Measurements from ENCODE around the gene TTPAL. TPM values are rescaled to one million over a fixed set of nuclear protein-coding genes. Genes with fewer than 3 reads are reported as not detected.

The TTPAL gene
- total RNA-seq, 1 donor from 2014 or later = 16.0 TPM

DNA sequence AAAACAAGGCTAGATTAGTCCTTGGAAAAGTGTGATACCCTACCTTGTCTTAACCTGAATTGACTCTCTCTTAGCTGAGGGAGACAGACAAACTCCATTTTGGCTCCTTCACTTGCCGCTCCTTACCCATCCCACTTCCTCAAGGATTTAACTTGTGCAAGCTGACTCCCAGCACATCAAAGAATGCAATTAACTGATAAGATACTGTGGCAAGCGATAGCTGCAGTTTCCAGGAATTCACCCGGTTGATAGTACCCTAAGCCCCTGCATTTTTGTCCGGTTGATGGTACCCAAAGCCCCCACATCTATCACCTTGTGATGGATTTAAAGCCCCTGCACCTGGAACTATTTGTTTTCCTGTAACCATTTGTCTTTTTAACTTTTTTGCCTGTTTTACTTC, 48.1 kb downstream of the TTPAL start:
- DNase-seq (ENCODE audit: extremely low spot score in 2 of 2) = no peak
- TF ChIP-seq, protein P1, sequence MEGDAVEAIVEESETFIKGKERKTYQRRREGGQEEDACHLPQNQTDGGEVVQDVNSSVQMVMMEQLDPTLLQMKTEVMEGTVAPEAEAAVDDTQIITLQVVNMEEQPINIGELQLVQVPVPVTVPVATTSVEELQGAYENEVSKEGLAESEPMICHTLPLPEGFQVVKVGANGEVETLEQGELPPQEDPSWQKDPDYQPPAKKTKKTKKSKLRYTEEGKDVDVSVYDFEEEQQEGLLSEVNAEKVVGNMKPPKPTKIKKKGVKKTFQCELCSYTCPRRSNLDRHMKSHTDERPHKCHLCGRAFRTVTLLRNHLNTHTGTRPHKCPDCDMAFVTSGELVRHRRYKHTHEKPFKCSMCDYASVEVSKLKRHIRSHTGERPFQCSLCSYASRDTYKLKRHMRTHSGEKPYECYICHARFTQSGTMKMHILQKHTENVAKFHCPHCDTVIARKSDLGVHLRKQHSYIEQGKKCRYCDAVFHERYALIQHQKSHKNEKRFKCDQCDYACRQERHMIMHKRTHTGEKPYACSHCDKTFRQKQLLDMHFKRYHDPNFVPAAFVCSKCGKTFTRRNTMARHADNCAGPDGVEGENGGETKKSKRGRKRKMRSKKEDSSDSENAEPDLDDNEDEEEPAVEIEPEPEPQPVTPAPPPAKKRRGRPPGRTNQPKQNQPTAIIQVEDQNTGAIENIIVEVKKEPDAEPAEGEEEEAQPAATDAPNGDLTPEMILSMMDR (IDR thresholded peaks at IDR 0.05) = no peak
- TF ChIP-seq POLR2A (IDR thresholded peaks at IDR 0.05) (no peak), POLR2AphosphoS5 (IDR thresholded peaks at IDR 0.05; ENCODE audit: insufficient read depth in 1 of 2, low read depth in 1 of 2) (no peak)
- intact Hi-C loops (cut with DNase I) = no loop called here

DNA sequence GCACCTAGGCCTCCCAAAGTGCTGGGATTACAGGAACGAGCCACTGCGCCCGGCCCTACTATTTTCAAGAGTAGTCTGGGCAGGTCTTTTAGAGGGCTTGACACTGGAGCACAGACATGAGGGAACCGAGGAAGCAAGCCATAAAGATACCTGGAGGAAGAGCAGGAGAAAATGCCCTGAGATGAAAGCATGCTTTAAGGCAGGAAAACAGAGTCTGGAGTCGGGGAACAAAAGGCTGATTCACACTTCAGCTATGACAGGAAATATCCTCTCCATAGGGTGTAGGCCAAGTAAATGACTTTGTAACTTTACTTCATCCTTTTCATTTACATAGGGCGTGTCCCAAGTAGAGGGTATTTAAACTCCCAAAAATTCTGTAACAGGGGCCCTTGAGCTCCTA, 50.5 kb downstream of the TTPAL start:
- Histone ChIP-seq H3K27me3 (no peaks in the 10 kb centered on the region), H3K27ac (no peak overlapping the region), H3K4me3 (no peak overlapping the region), H3K36me3 (no peaks in the 10 kb centered on the region), H3K4me1 (peaks cover 9% of the 10 kb centered on the region), H3K9me3 (no peaks in the 10 kb centered on the region)
- intact Hi-C loops (cut with DNase I) = no loop called here
- no peak for DNase-seq (ENCODE audit: extremely low spot score in 2 of 2)
- TF ChIP-seq POLR2A (IDR thresholded peaks at IDR 0.05) = no peak

More for the DNA sequence above, 48.1 kb downstream of the TTPAL start:
- Histone ChIP-seq H3K27ac (no peak overlapping the region), H3K4me1 (peaks cover 31% of the 10 kb centered on the region), H3K36me3 (no peaks in the 10 kb centered on the region), H3K9me3 (no peaks in the 10 kb centered on the region), H3K27me3 (no peaks in the 10 kb centered on the region), H3K4me3 (no peak overlapping the region)

DNA sequence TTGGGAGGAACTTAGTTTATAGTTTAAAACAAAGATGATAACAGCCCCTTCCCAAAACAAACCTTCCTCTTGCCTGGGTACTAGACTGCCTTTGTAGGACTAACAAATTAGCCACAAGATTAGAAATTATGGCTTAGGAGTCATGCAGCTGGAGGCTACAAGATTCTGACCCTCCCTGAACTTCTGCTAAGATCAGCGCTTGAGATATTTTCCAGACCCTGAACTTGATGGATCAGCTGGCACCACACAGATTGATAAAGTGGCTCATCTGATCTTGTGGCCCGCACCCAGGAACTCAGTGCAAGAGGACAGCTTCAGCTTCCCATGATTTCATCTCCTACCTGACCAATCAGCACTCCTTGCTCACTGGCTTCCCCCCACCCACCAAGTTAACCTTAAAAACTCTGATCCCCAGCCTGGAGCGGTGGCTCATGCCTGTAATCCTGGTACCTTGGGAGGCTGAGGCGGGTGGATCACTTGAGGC, 52.1 kb downstream of the TTPAL start:
- H3K27ac ChIP-seq = no peak overlapping the region
- H3K9me3 ChIP-seq = no peaks in the 10 kb centered on the region
- DNase-seq (ENCODE audit: extremely low spot score in 2 of 2) = no peak
- peaks cover 16% of the 10 kb centered on the region for H3K4me1 ChIP-seq
- no peak overlapping the region for H3K4me3 ChIP-seq
- no peak for TF ChIP-seq POLR2A (IDR thresholded peaks at IDR 0.05)
- intact Hi-C loops (cut with DNase I) = no loop called here
- no peaks in the 10 kb centered on the region for H3K27me3 ChIP-seq
- no peaks in the 10 kb centered on the region for H3K36me3 ChIP-seq

DNA sequence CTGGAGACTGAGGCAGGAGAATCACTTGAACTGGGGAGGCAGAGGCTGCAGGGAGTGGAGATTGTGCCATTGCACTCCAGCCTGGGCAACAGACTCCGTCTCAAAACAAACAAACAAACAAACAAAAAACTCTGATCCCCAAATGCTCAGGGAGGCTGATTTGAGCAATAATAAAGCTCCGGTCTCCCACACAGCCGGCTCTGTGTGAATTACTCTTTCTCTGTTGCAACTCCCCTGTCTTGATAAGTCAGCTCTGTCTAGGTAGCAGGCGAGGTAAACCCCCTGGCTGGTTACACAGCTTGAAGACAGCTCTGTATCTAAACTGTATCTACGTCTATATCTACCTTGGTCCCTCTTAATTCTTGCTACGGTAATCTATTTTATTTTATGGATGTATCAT, 52.6 kb downstream of the TTPAL start:
- no peak for DNase-seq (ENCODE audit: extremely low spot score in 2 of 2)
- TF ChIP-seq POLR2A (IDR thresholded peaks at IDR 0.05) = no peak
- TF ChIP-seq POLR2AphosphoS5 (IDR thresholded peaks at IDR 0.05; ENCODE audit: insufficient read depth in 1 of 2, low read depth in 1 of 2) = no peak
- TF ChIP-seq, protein P1 (IDR thresholded peaks at IDR 0.05) = no peak
- no peaks in the 10 kb centered on the region for H3K27me3 ChIP-seq
- H3K36me3 ChIP-seq = no peaks in the 10 kb centered on the region
- intact Hi-C loops (cut with DNase I) = no loop called here
- peaks cover 21% of the 10 kb centered on the region for H3K4me1 ChIP-seq
- H3K4me3 ChIP-seq = no peak overlapping the region
- H3K9me3 ChIP-seq = no peaks in the 10 kb centered on the region
- H3K27ac ChIP-seq = no peak overlapping the region

DNA sequence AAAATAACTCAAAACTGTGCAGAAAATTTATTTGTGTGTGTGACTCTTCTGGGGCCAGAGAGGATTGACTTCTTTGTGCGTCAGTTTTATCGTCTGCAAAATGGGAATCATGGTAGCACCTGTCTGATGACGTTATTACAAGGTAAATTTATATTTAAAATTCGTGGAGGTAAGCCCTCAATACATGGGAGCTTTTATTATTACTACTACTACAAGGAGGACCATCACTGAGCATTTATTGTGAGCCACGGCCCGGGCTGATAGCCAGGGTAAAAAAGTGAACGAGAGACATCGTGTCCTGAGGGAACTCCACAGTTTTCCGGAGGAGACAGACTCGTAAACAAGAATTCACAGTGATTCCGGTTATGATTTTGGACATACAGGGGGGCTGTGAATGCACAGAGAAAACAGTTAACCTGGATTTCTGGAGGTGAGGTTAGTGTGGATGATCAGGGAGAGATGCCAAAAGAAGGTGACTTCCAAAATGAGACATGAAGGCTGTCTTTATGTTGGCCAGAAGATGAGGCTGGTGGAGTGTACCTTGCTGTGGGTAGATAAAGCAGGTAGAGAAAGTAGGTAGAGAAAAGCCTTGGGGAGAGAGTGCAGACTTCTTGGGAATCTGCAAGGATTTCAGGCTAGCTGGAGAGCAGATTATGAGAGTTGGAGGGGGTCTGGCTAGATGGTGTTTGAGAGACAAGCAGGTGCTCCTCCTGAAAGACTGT, 56.7 kb downstream of the TTPAL start:
- TF ChIP-seq, protein P1 (IDR thresholded peaks at IDR 0.05) = no peak
- TF ChIP-seq POLR2AphosphoS5 (IDR thresholded peaks at IDR 0.05; ENCODE audit: insufficient read depth in 1 of 2, low read depth in 1 of 2) = no peak
- TF ChIP-seq POLR2A (IDR thresholded peaks at IDR 0.05) = no peak
- peaks cover 28% of the 10 kb centered on the region for H3K4me1 ChIP-seq
- no peaks in the 10 kb centered on the region for H3K36me3 ChIP-seq
- DNase-seq (ENCODE audit: extremely low spot score in 2 of 2) = no peak
- peak overlapping the region; percentile 86 for H3K27ac ChIP-seq
- intact Hi-C loops (cut with DNase I) = loop anchor here (5.0 kb wide), 2 partner anchors 70 to 85 kb away; no protein-coding TSS in a partner anchor
- H3K27me3 ChIP-seq = no peaks in the 10 kb centered on the region
- H3K9me3 ChIP-seq = no peaks in the 10 kb centered on the region
- peak overlapping the region; percentile 75 to 83 for H3K4me3 ChIP-seq

DNA sequence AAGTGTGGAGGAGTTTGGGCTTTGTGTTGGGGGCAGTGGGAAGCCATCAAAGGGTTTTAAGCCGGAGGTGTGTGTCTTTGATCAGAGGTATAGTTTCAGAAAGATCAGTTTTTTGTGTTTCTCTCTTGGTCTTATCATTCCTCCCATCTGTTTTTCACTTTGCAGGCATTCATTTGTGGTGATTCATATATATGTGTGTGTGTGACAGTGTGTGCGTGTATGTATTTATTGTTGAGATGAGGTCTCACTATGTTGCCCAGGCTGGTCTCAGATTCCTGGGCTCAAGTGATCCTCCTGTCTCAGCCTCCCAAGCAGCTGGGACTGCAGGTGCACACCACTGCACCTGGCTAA, 57.3 kb downstream of the TTPAL start:
- H3K4me1 ChIP-seq = peaks cover 28% of the 10 kb centered on the region
- no peaks in the 10 kb centered on the region for H3K27me3 ChIP-seq
- H3K27ac ChIP-seq = peak overlapping the region; percentile 86
- H3K36me3 ChIP-seq = no peaks in the 10 kb centered on the region
- TF ChIP-seq POLR2AphosphoS5 (IDR thresholded peaks at IDR 0.05; ENCODE audit: insufficient read depth in 1 of 2, low read depth in 1 of 2) = no peak
- H3K4me3 ChIP-seq = peak overlapping the region; percentile 75 to 83
- intact Hi-C loops (cut with DNase I) = loop anchor here (5.0 kb wide), 2 partner anchors 69 to 84 kb away; no protein-coding TSS in a partner anchor
- DNase-seq (ENCODE audit: extremely low spot score in 2 of 2) = no peak
- no peaks in the 10 kb centered on the region for H3K9me3 ChIP-seq
